Upper lobe of left lung (tissue), 6 donors: ENCODE data around the gene PITPNM1. TPM values are rescaled to one million over a fixed set of nuclear protein-coding genes. Genes with fewer than 3 reads are reported as not detected.

Source experiments
- ATAC-seq, 2 donors: fragments of 200-7000 bp; cut with Tn5 transposase; one replicate each; pipeline ENCODE4 v1.9.1; 2022; ENCODE audit warnings: mild to moderate bottlenecking in 2 of 2, moderate library complexity in 2 of 2; ENCODE audit not compliant: low FRiP score in 2 of 2
- DNase-seq, 2 donors: peaks; one replicate each; pipeline ENCODE4 v3.0.0-alpha.2; 2019 to 2020
- H3K27ac ChIP-seq, 4 donors: fragments of 200-600 bp; sonication (generic); one replicate each; pipeline ENCODE4 v1.5.1; 2016 to 2019
- H3K27me3 ChIP-seq, 4 donors: fragments of 200-600 bp; sonication (generic); one replicate each; pipeline ENCODE4 v1.5.1; 2017 to 2019
- H3K36me3 ChIP-seq, 4 donors: fragments of 200-600 bp; sonication (generic); one replicate each; pipeline ENCODE4 v1.5.1; 2016 to 2019
- H3K4me1 ChIP-seq, 4 donors: fragments of 200-600 bp; sonication (generic); one replicate each; pipeline ENCODE4 v1.5.1; 2018 to 2019
- H3K4me3 ChIP-seq, 4 donors: fragments of 200-600 bp; sonication (generic); one replicate each; pipeline ENCODE4 v1.5.1; 2017 to 2019; ENCODE audit warnings: mild to moderate bottlenecking in 2 of 4, moderate library complexity in 1 of 4
- H3K9me3 ChIP-seq, 4 donors: fragments of 200-600 bp; sonication (generic); one replicate each; pipeline ENCODE4 v1.5.1; 2018 to 2019
- CTCF ChIP-seq, 6 experiments: fragments of 450-650 bp in 4 of 6; fragments of 200-600 bp in 2 of 6; sonication (generic) in 2 of 6; IDR thresholded peaks; one replicate each; pipeline ENCODE4 v1.5.1; 2016 to 2019; ENCODE audit warnings: antibody characterized with exemption in 6 of 6
- EP300 ChIP-seq, 4 donors: sonication (generic); formaldehyde crosslinking; IDR thresholded peaks; one replicate each; pipeline ENCODE4 v1.5.1; 2017; ENCODE audit warnings: antibody characterized with exemption in 4 of 4, control low read depth in 2 of 4
- POLR2A ChIP-seq, 4 donors: fragments of 450-650 bp; IDR thresholded peaks; one replicate each; pipeline ENCODE4 v1.5.1; 2016 to 2017; ENCODE audit warnings: antibody characterized with exemption in 4 of 4, mild to moderate bottlenecking in 2 of 4
- POLR2AphosphoS5 ChIP-seq, 2 donors: sonication (generic); formaldehyde crosslinking; IDR thresholded peaks; one replicate each; pipeline ENCODE4 v1.5.1; 2017; ENCODE audit warnings: antibody characterized with exemption in 2 of 2
- WGBS, 2 donors: methylation state at CpG; one replicate each; pipeline ENCODE4 v1.1.5; 2017 to 2018; 5-methylcytosine and 5-hydroxymethylcytosine counted together
- total RNA-seq, 6 donors: library from RNA; depleted of rRNA in 4 of 6; stranded (reverse); fragments of >200 nt in 4 of 6; gene quantifications; one replicate each; pipeline versions ENCODE4 v1.1.0 to v1.2.1, GENCODE V29; 2016 to 2021
- donor health status: DM: no; HTN: no; CAD: no; lungs with moderate emphysema.
- donor health status: DM: no; HTN: yes; CAD: no; lungs with severe emphysema.

The PITPNM1 gene
- total RNA-seq, 6 donors from 2014 or later, result 32.0 to 90.1 (median 40.7) TPM

- no peaks in the 10 kb centered on the region for H3K27me3 ChIP-seq
- H3K4me3 ChIP-seq, result no peak overlapping the region
- TF ChIP-seq EP300 (IDR thresholded peaks at IDR 0.05), result no peak
- no peak for TF ChIP-seq POLR2AphosphoS5 (IDR thresholded peaks at IDR 0.05)
- TF ChIP-seq POLR2A (IDR thresholded peaks at IDR 0.05), result no peak
- TF ChIP-seq CTCF (IDR thresholded peaks at IDR 0.05), result no peak
- ATAC-seq (no peak), DNase-seq (no peak)
- peaks cover 0 to 43% (median 25%) of the 10 kb centered on the region in 4 donors for H3K36me3 ChIP-seq
- peaks cover 14 to 30% (median 23%) of the 10 kb centered on the region in 4 donors for H3K4me1 ChIP-seq
- H3K9me3 ChIP-seq, result no peaks in the 10 kb centered on the region
- WGBS, 2 donors, result 84 to 93% methylated on average over 8 to 9 of the region's 9 CpGs
- no peak overlapping the region for H3K27ac ChIP-seq
Measured at GRCh38 chr11:67500831-67501715, 4.1 kb downstream of the PITPNM1 start.

DNA sequence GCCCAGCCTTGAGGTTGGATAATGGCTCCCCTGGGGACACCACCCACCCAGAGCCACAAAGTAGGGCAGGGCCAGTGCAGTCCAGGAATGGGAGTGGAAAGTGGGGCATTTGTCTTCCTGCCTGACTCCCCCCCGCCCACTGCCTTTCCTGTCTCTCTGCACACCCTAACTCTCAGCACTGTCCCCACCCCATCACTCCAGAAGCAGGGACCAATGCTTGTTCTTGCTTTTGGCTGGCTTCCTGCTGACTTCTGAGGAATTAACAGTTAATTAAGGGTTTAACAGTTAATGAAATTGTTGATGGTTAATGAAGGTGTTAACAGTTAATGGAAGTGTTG, 4.7 kb downstream of the PITPNM1 start:
- H3K36me3 ChIP-seq, result peaks cover 0 to 49% (median 27%) of the 10 kb centered on the region in 4 donors
- 64 to 76% methylated on average over 1 of the region's 1 CpG for WGBS, 2 donors
- H3K27ac ChIP-seq, result no peak overlapping the region
- TF ChIP-seq POLR2A (IDR thresholded peaks at IDR 0.05), result no peak
- no peak for TF ChIP-seq CTCF (IDR thresholded peaks at IDR 0.05)
- no peak for TF ChIP-seq POLR2AphosphoS5 (IDR thresholded peaks at IDR 0.05)
- no peak for TF ChIP-seq EP300 (IDR thresholded peaks at IDR 0.05)
- DNase-seq (no peak), ATAC-seq (no peak)
- H3K27me3 ChIP-seq, result no peaks in the 10 kb centered on the region
- no peak overlapping the region for H3K4me3 ChIP-seq
- peaks cover 8 to 23% (median 17%) of the 10 kb centered on the region in 4 donors for H3K4me1 ChIP-seq
- H3K9me3 ChIP-seq, result no peaks in the 10 kb centered on the region

- peaks cover 0 to 54% (median 32%) of the 10 kb centered on the region in 4 donors for H3K36me3 ChIP-seq
- TF ChIP-seq POLR2A (IDR thresholded peaks at IDR 0.05), result no peak
- no peak for TF ChIP-seq CTCF (IDR thresholded peaks at IDR 0.05)
- no peak for TF ChIP-seq POLR2AphosphoS5 (IDR thresholded peaks at IDR 0.05)
- ATAC-seq, result no peak
Measured at GRCh38 chr11:67499808-67500483, 5.2 kb downstream of the PITPNM1 start.

GRCh38 chr11:67498544-67498972, 6.6 kb downstream of the PITPNM1 start:
- 82 to 85% methylated on average over 12 to 21 of the region's 21 CpGs for WGBS, 2 donors
- peak overlapping the region in 1 of 4 donors; percentile 53 for H3K27ac ChIP-seq

More at GRCh38 chr11:67499808-67500483, 5.2 kb downstream of the PITPNM1 start:
- peak in 1 of 2 donors; percentile 79 for DNase-seq
- no peaks in the 10 kb centered on the region for H3K27me3 ChIP-seq
- peaks cover 6 to 18% (median 13%) of the 10 kb centered on the region in 4 donors for H3K4me1 ChIP-seq
- no peaks in the 10 kb centered on the region for H3K9me3 ChIP-seq
- H3K27ac ChIP-seq, result no peak overlapping the region
- H3K4me3 ChIP-seq, result no peak overlapping the region
- WGBS, 2 donors, result 97% methylated on average over 18 of the region's 26 CpGs; no CpG with 5 or more reads in 1 of the 2 donors

More at GRCh38 chr11:67498544-67498972, 6.6 kb downstream of the PITPNM1 start:
- no peak for ATAC-seq
- no peak for DNase-seq
- Histone ChIP-seq H3K9me3 (no peaks in the 10 kb centered on the region), H3K4me1 (peaks cover under 1 to 4% (median 2%) of the 10 kb centered on the region in 4 donors), H3K36me3 (peaks cover 4 to 67% (median 43%) of the 10 kb centered on the region in 4 donors), H3K27me3 (no peaks in the 10 kb centered on the region), H3K4me3 (no peak overlapping the region)
- TF ChIP-seq POLR2AphosphoS5 (IDR thresholded peaks at IDR 0.05) (no peak), POLR2A (IDR thresholded peaks at IDR 0.05) (no peak), EP300 (IDR thresholded peaks at IDR 0.05) (no peak), CTCF (IDR thresholded peaks at IDR 0.05) (no peak)
